NOMO-1 treated with dmso at 0.1 percent for 144 hours (cell line): ENCODE measurements around the gene NEAT1.
A peak's percentile ranks its signal among the peaks of the same experiment; 100 is the strongest.

Source experiments
- DNase-seq: peaks from one replicate; lab custom pipeline; 2025; ENCODE audit not compliant: unreplicated experiment; lab: John Stamatoyannopoulos, UW

The NEAT1 gene

GRCh38 chr11:65421794-65422632 lies 585 bp upstream of the NEAT1 start:
- DNase-seq: peak; percentile 89

- no peak for DNase-seq
These were observed 1.1 kb downstream of the NEAT1 start for GRCh38 chr11:65423516-65424204.

GRCh38 chr11:65424205-65425104 lies 1.9 kb downstream of the NEAT1 start:
- no peak for DNase-seq

- DNase-seq: peak; percentile 74
These were observed 2.7 kb downstream of the NEAT1 start for GRCh38 chr11:65425105-65425970.

- DNase-seq: peak; percentile 90
These were observed 3.6 kb downstream of the NEAT1 start for GRCh38 chr11:65425971-65426838.

GRCh38 chr11:65426839-65427690 lies 4.5 kb downstream of the NEAT1 start:
- no peak for DNase-seq

GRCh38 chr11:65427691-65428577 lies 5.3 kb downstream of the NEAT1 start:
- no peak for DNase-seq

- DNase-seq: no peak
These were observed 6.0 kb downstream of the NEAT1 start for GRCh38 chr11:65428578-65429067.

GRCh38 chr11:65429068-65429681 lies 6.6 kb downstream of the NEAT1 start:
- no peak for DNase-seq

- DNase-seq: no peak
These were observed 7.3 kb downstream of the NEAT1 start for GRCh38 chr11:65429724-65430405.

- DNase-seq: no peak
These were observed 8.0 kb downstream of the NEAT1 start for GRCh38 chr11:65430406-65431217.

GRCh38 chr11:65431451-65432099 lies 9.0 kb downstream of the NEAT1 start:
- no peak for DNase-seq

- DNase-seq: no peak
These were observed 9.6 kb downstream of the NEAT1 start for GRCh38 chr11:65432100-65432650.

GRCh38 chr11:65432686-65433582 lies 10.3 kb downstream of the NEAT1 start:
- no peak for DNase-seq
